GM18507 (cell line): ENCODE results near the gene TMEM106C.
"Not testable (repeated sequence)": the region's sequence is repeated elsewhere in the genome, so short reads cannot be mapped to it uniquely, and the experiment has no call there.

Experiments
- DNase-seq: peaks from one replicate; pipeline ENCODE4 v3.0.0; 2011; ENCODE audit warnings: low read depth; ENCODE audit not compliant: insufficient read length; ENCODE audit errors: extremely low spot score
- FAIRE-seq: peaks from 2 replicates; lab custom pipeline; 2011; peaks lifted over from hg19 to GRCh38; lab: Jason Lieb, UNC

Gene TMEM106C

GRCh38 chr12:47946413-47947323 lies 16.7 kb upstream of the TMEM106C start:
- FAIRE-seq = no peak
- no peak for DNase-seq

DNA sequence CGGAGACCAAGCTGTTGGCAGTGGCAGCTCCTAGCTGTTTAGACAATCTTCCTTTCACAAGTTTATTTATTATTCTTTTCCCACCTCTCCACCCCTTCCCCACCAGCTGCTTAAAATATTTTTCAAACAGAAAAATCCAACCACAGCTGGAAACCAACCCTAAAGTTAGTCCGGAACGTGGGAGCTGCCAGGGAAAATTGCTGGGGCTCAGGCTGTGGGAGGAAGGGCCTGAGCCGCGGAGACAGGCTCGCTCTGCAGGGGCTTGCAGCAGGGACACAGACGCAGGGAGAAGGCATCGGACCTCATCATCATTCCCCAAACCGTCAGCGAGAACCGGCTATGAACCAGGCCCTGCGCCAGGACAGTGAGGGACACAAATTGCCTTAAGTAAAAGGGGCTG lies 16.1 kb upstream of the TMEM106C start:
- DNase-seq = no peak
- no peak for FAIRE-seq

GRCh38 chr12:47949441-47950341 lies 13.7 kb upstream of the TMEM106C start:
- DNase-seq (peak; percentile 50), FAIRE-seq (peak; percentile 60)

- FAIRE-seq = no peak
Measured at GRCh38 chr12:47950856-47951468, 12.4 kb upstream of the TMEM106C start.

DNA sequence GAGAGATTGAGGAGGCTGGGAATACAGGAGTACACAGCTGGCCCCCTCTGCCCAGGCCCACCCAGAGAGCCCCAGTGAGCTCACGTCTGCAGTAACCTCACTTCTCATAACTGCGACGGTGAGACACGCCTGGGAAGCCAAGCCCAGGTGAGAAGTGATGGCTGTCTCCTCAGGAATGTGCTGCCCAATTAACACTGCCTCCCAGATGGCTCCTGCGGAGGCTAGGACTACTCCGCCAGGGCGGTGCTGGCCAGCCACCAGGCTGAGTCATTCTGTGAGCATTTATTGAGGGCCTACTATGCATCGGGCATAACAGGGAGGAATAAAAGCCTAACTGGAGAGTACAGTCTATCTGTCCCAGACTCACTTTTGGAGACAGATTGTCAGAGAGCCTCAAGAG lies 9.3 kb upstream of the TMEM106C start:
- FAIRE-seq (no peak), DNase-seq (no peak)

More at GRCh38 chr12:47950856-47951468, 12.4 kb upstream of the TMEM106C start:
- no peak for DNase-seq

DNA sequence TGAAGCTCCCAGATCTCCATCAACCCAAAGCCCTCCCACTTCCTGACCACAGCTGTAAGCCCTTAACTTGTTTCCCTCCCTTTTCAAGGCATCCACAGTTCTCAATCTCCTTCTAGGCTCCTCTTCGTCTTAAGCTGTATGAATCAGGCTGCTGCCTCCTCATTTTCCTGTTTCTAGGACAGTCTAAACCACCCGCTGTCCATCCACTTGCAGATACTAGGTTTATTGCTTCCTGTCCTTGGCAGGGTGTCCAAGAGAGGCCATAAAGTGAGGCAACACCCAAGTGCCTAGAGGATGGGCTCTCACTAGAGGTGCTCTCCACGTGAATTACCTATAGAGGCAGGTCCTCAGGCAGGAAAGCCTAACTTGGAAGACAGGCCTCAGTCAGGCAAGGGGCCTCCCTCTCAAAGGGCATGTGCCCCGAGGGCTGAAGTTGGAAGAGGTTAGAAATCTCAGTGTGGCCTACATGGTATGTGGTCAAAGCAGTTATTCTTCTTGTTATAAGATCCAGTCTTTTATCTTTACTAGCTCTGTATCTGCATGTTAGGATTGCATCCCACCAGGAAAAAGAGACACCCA lies 8.8 kb upstream of the TMEM106C start:
- no peak for DNase-seq
- no peak for FAIRE-seq

- no peak for FAIRE-seq
- no peak for DNase-seq
Measured at GRCh38 chr12:47955059-47955458, 8.3 kb upstream of the TMEM106C start.

DNA sequence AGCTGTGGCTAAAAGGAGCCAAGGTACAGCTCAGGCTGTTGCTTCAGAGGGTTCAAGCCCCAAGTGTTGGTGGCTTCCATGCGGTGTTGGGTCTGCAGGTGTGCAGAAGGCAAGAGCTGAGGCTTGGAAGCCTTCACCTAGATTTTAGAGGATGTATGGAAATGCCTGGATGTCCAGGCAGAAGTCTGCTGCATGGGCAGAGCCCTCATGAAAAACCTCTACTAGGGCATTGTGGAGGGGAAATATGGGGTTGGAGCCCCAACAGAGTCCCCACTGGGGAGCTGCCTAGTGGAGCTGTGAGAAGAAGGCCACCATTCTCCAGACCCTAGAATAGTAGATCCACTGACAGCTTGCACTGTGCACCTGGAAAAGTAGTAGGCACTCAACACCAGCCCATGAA lies 5.7 kb upstream of the TMEM106C start:
- FAIRE-seq, DNase-seq: not testable (repeated sequence)

GRCh38 chr12:47962198-47962597 lies 1.2 kb upstream of the TMEM106C start:
- no peak for FAIRE-seq

DNA sequence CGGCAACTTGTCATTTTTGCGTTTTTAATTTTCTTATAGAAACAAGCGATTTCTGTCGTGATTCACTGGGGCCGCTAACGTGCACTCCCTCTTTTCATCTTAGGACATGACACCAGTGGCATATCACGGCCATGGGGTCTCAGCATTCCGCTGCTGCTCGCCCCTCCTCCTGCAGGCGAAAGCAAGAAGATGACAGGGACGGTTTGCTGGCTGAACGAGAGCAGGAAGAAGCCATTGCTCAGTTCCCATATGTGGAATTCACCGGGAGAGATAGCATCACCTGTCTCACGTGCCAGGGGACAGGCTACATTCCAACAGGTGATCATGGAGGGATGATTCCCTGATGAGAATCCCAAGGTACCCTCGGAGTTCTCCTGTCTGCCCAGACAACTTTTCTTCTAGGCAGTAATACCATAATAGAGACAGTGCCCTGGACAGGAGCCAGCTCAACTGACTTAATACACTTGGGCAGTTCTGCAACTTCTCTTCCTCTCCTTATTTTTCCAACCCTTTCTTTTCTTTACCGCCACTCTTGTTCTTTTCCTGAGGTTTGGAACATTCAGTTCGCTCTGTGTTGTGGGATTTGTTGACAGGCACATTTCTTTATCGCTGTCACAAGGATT lies 821 bp downstream of the TMEM106C start:
- DNase-seq (no peak), FAIRE-seq (no peak)

More at GRCh38 chr12:47962198-47962597, 1.2 kb upstream of the TMEM106C start:
- no peak for DNase-seq

DNA sequence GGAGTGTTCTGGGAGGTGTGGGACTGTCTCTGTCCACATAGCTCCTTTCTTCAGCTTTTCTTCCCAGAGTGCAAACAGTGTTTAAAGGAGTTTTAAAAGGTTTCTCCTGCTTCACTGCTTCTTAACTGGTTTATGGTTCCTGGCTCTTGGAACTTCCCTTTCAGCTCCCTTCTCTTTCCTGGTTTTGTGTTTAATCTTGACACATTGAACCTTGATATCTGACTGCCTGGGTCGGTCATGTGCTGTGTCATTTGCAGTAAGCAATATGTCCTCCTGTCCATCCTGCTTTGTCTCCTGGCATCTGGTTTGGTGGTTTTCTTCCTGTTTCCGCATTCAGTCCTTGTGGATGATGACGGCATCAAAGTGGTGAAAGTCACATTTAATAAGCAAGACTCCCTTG lies 2.2 kb downstream of the TMEM106C start:
- no peak for DNase-seq
- no peak for FAIRE-seq

GRCh38 chr12:47967461-47968321 lies 4.3 kb downstream of the TMEM106C start:
- FAIRE-seq = no peak
- DNase-seq = no peak

DNA sequence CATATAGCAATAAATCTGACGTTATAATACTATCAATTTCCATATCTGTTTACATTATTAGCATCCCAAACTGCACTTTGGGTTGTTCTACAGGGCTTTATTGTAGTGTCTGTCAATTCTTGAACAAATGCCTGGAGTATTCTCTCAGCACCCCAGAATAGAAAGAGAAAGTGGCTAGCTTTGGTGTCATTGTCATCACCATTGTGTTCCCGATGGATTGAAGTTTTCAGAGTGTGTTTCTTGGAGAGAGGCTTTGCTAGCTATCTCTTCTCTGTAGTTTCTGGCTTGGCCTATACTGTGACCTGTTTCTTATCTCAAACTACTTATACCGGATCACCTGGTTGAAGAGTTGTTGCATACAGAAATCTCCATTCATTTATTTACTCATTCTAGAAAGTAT lies 6.4 kb downstream of the TMEM106C start:
- no peak for DNase-seq
- FAIRE-seq = no peak

- FAIRE-seq = no peak
- DNase-seq = no peak
Measured at GRCh38 chr12:47970843-47971242, 7.4 kb downstream of the TMEM106C start.

GRCh38 chr12:47972895-47973294 lies 9.5 kb downstream of the TMEM106C start:
- FAIRE-seq (no peak), DNase-seq (no peak)

DNA sequence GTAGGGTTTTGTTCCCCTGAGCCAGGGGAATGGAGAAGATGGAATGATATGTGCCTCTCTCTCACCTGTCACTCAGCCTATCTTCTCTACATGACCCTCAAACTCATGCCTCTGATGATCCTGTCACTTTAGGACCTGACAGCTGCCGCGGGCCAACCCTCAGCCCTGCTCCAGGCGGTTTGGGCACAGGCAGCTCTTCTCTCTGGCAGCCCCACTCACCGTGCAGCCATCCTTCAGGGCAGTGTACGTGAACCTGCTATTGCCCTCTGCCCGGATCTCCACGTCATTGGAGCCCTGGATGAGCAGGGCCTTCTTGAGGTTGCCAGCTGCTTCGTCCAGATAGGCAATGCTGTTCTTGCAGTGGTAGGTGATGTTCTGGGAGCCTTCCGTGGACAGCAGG lies 10.5 kb downstream of the TMEM106C start:
- FAIRE-seq = no peak
- DNase-seq = no peak

GRCh38 chr12:47975036-47975620 lies 11.7 kb downstream of the TMEM106C start:
- no peak for FAIRE-seq
- no peak for DNase-seq

DNA sequence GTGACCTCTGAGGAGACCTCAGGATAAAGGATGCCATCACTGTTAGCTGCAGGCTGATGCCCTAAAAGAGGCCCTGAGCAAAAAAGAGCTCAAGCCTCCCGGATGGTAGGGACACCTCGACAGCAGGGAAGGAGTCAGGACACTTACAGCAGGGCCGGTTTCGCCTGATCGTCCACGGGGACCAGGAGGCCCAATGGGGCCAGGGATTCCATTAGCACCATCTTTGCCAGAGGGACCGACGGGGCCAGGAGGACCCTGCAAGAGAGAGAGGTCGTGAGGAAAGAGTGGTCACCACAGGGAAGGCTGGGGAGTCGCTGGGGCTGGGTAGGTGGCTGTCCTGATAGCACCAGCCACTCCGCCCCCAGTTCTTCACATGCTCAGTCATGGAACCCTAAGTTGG lies 12.4 kb downstream of the TMEM106C start:
- FAIRE-seq = no peak
- no peak for DNase-seq
